M059J (cell line): ENCODE results near the gene GLP1R. TPM values are rescaled to one million over a fixed set of nuclear protein-coding genes. Genes with fewer than 3 reads are reported as not detected.
A peak's percentile ranks its signal among the peaks of the same experiment; 100 is the strongest.

ENCODE experiments used
- DNase-seq: peaks from one replicate; pipeline ENCODE4 v3.0.0-alpha.2; 2012; ENCODE audit warnings: low read depth
- total RNA-seq: library from RNA; depleted of rRNA; stranded (reverse); fragments of >200 nt; shearing (Covaris generic); gene quantifications from 2 replicates; pipeline ENCODE4 v1.2.3, GENCODE V29; 2014; rRNA removed

GLP1R gene
- not detected in 2 replicates for total RNA-seq

- no peak for DNase-seq
Observed at GRCh38 chr6:39048481-39049399, at the start of gene GLP1R. TSS of gene GLP1R (plus strand) at chr6:39048781. CDS start at chr6:39048841, 60 bp downstream.

- DNase-seq, result peak; percentile 18
Observed at GRCh38 chr6:39003072-39003471, 45.5 kb upstream of the GLP1R start.

GRCh38 chr6:39003492-39003891, 45.1 kb upstream of the GLP1R start:
- no peak for DNase-seq

- no peak for DNase-seq
Observed at GRCh38 chr6:39004801-39005200, 43.8 kb upstream of the GLP1R start.

GRCh38 chr6:39005774-39006173, 42.8 kb upstream of the GLP1R start:
- DNase-seq, result no peak

- no peak for DNase-seq
Observed at GRCh38 chr6:39007575-39007974, 41.0 kb upstream of the GLP1R start.

- DNase-seq, result no peak
Observed at GRCh38 chr6:39008737-39009136, 39.8 kb upstream of the GLP1R start.

- DNase-seq, result no peak
Observed at GRCh38 chr6:39009476-39009875, 39.1 kb upstream of the GLP1R start.

- DNase-seq, result no peak
Observed at GRCh38 chr6:39016839-39017546, 31.6 kb upstream of the GLP1R start.

- DNase-seq, result no peak
Observed at GRCh38 chr6:39017547-39017880, 31.1 kb upstream of the GLP1R start.

- DNase-seq, result peak; percentile 4
Observed at GRCh38 chr6:39018103-39018502, 30.5 kb upstream of the GLP1R start.

- no peak for DNase-seq
Observed at GRCh38 chr6:39020136-39020535, 28.4 kb upstream of the GLP1R start.

GRCh38 chr6:39021041-39021440, 27.5 kb upstream of the GLP1R start:
- DNase-seq, result no peak

- no peak for DNase-seq
Observed at GRCh38 chr6:39021779-39022178, 26.8 kb upstream of the GLP1R start.

GRCh38 chr6:39026175-39026574, 22.4 kb upstream of the GLP1R start:
- DNase-seq, result no peak

GRCh38 chr6:39029156-39030011, 19.2 kb upstream of the GLP1R start:
- DNase-seq, result peak; percentile 22

- DNase-seq, result no peak
Observed at GRCh38 chr6:39035681-39036080, 12.9 kb upstream of the GLP1R start.

GRCh38 chr6:39037082-39037508, 11.5 kb upstream of the GLP1R start:
- no peak for DNase-seq

- DNase-seq, result no peak
Observed at GRCh38 chr6:39037707-39038106, 10.9 kb upstream of the GLP1R start.

GRCh38 chr6:39040080-39040673, 8.4 kb upstream of the GLP1R start:
- no peak for DNase-seq

GRCh38 chr6:39041072-39041471, 7.5 kb upstream of the GLP1R start:
- DNase-seq, result no peak

GRCh38 chr6:39043776-39044175, 4.8 kb upstream of the GLP1R start:
- DNase-seq, result no peak
